ENCODE data around the gene MYEOV. TPM values are rescaled to one million over a fixed set of nuclear protein-coding genes. Genes with fewer than 3 reads are reported as not detected.

Gene MYEOV
- polyA plus RNA-seq, 3 donors = 0.03 TPM; not detected in 2

DNA sequence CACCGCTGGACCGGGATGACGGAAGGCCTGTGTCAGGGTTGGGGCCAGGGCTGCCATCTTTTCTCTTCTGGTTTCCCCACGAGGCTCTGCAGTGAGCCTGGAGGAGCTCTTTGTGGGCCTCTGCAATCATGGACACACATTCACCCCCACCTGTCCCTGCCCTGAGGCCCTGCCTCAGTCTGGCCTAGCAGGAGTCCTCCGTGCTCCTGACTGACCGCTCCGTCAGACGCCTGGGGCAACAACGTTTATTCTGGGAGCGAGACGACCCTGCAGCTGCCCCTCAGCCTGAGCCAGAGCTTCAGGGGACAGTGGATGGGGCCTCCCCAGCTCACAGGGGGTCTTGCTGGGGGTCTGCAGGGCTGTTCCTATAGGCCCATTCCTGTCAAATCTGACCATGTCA is 8.2 kb upstream of the MYEOV start:
- intact Hi-C loops (cut with micrococcal nuclease) = no loop called here
- peaks cover 0 to 3% (median 1%) of the 10 kb centered on the region in 3 donors for H3K27me3 Mint-ChIP-seq (ENCODE audit: low read depth in 3 of 3)
- H3K79me2 ChIP-seq (ENCODE audit: insufficient read depth, low read length) = no peaks in the 10 kb centered on the region
- WGBS (ENCODE audit: insufficient coverage) = 97% methylated on average over 11 of the region's 11 CpGs
- peaks cover 0 to 3% of the 10 kb centered on the region in 2 donors for H3K9me3 ChIP-seq (replicated peaks in 1 of 2; ENCODE audit: control insufficient read depth in 1 of 2, insufficient read depth in 1 of 2, low read length in 2 of 2)
- H3K4me3 ChIP-seq (replicated peaks in 1 of 3; ENCODE audit: low read depth in 2 of 3, low read length in 3 of 3) = no peak overlapping the region
- H3K4me3 Mint-ChIP-seq = no peak overlapping the region
- peaks cover 0 to 6% (median 3%) of the 10 kb centered on the region in 7 donors for H3K9me3 Mint-ChIP-seq
- H3K4me1 Mint-ChIP-seq = no peaks in the 10 kb centered on the region
- no peaks in the 10 kb centered on the region for H4K20me1 ChIP-seq (ENCODE audit: insufficient read depth, low read length)
- H3K27ac Mint-ChIP-seq = no peak overlapping the region
- no peak overlapping the region for H3K4me2 ChIP-seq (replicated peaks; ENCODE audit: extremely low read depth, low read length, poor library complexity, severe bottlenecking)
- no peaks in the 10 kb centered on the region for H3K36me3 Mint-ChIP-seq
- no peaks in the 10 kb centered on the region for H3K36me3 ChIP-seq (replicated peaks in 1 of 2; ENCODE audit: control insufficient read depth in 1 of 2, insufficient read depth in 2 of 2, low read length in 2 of 2)
- H3K27me3 ChIP-seq (ENCODE audit: control insufficient read depth in 2 of 2, insufficient read depth in 2 of 2, low read length in 2 of 2) = no peaks in the 10 kb centered on the region
- H3K4me1 ChIP-seq (ENCODE audit: control insufficient read depth in 1 of 2, insufficient read depth in 2 of 2, low read length in 2 of 2) = no peaks in the 10 kb centered on the region
- H2AFZ ChIP-seq (ENCODE audit: insufficient read depth, low read depth, low read length, poor library complexity, severe bottlenecking) = no peak overlapping the region
- no peak for DNase-seq
- TF ChIP-seq, protein P1, sequence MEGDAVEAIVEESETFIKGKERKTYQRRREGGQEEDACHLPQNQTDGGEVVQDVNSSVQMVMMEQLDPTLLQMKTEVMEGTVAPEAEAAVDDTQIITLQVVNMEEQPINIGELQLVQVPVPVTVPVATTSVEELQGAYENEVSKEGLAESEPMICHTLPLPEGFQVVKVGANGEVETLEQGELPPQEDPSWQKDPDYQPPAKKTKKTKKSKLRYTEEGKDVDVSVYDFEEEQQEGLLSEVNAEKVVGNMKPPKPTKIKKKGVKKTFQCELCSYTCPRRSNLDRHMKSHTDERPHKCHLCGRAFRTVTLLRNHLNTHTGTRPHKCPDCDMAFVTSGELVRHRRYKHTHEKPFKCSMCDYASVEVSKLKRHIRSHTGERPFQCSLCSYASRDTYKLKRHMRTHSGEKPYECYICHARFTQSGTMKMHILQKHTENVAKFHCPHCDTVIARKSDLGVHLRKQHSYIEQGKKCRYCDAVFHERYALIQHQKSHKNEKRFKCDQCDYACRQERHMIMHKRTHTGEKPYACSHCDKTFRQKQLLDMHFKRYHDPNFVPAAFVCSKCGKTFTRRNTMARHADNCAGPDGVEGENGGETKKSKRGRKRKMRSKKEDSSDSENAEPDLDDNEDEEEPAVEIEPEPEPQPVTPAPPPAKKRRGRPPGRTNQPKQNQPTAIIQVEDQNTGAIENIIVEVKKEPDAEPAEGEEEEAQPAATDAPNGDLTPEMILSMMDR (IDR thresholded peaks at IDR 0.05) = no peak
- no peak overlapping the region for H3K9ac ChIP-seq (ENCODE audit: insufficient read depth, low read length, poor library complexity, severe bottlenecking)
- H3K27ac ChIP-seq (ENCODE audit: low read depth in 1 of 2, low read length in 2 of 2) = no peak overlapping the region

DNA sequence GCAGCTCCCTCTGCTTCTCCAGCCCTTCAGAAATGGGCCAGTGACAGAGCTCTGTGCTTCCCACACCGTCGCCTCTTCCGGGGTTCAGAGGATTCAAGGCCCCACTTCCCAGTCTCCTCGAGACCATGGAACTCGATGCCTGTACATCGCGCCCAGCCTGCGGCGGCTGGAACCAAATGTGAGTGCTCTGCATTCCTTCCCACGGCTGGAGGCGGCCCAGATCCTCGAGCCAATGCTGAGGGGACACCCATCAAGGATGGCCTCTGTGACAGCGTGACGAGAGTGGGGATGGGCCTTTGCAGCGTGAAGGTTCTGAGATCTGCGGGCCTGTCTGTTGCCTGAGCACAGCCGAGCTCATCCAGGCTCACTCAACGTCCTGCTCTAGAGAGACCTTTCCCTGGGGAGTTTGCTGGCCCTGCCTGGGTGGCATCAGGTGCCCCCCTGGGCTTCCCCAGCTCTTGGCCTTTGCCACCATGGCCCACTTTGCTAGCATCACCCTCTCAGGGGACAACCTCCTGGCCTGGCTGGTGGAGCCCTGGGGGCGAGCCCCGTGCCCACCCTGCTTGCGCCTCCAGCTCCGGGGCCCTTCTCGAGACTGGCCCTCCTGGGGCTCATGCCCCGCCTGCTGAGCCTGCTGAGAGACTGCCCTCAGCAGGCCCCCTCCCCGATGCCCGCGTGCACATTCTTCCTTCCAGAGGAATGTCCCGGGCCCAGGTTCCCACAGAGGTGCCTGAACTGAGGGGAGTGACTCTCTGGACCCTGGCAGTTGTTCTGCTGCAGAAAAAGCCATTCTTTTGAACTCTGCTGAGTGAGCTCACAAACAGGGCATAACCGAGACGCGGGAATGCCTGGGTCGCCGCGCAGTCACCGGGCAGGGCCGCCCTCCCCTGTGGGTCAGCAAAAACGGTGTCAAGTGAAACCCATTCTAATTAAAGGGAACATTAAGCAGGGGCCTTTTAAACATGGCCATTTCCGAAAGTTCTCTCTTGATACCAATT is 7.3 kb upstream of the MYEOV start:
- Mint-ChIP-seq H3K4me3 (no peak overlapping the region), H3K27me3 (ENCODE audit: low read depth in 3 of 3) (peaks cover 0 to 3% (median 1%) of the 10 kb centered on the region in 3 donors), H3K27ac (no peak overlapping the region), H3K9me3 (peaks cover 0 to 6% (median 3%) of the 10 kb centered on the region in 7 donors), H3K4me1 (no peaks in the 10 kb centered on the region), H3K36me3 (no peaks in the 10 kb centered on the region)
- intact Hi-C loops (cut with micrococcal nuclease) = no loop called here
- no peaks in the 10 kb centered on the region for H3K36me3 ChIP-seq (replicated peaks in 1 of 2; ENCODE audit: control insufficient read depth in 1 of 2, insufficient read depth in 2 of 2, low read length in 2 of 2)
- H4K20me1 ChIP-seq (ENCODE audit: insufficient read depth, low read length) = no peaks in the 10 kb centered on the region
- H2AFZ ChIP-seq (ENCODE audit: insufficient read depth, low read depth, low read length, poor library complexity, severe bottlenecking) = no peak overlapping the region
- H3K4me2 ChIP-seq (replicated peaks; ENCODE audit: extremely low read depth, low read length, poor library complexity, severe bottlenecking) = no peak overlapping the region
- no peak for DNase-seq
- WGBS (ENCODE audit: insufficient coverage) = 94% methylated on average over 33 of the region's 38 CpGs
- H3K79me2 ChIP-seq (ENCODE audit: insufficient read depth, low read length) = no peaks in the 10 kb centered on the region
- no peak overlapping the region for H3K9ac ChIP-seq (ENCODE audit: insufficient read depth, low read length, poor library complexity, severe bottlenecking)
- peaks cover 0 to 3% of the 10 kb centered on the region in 2 donors for H3K9me3 ChIP-seq (replicated peaks in 1 of 2; ENCODE audit: control insufficient read depth in 1 of 2, insufficient read depth in 1 of 2, low read length in 2 of 2)
- H3K4me3 ChIP-seq (replicated peaks in 1 of 3; ENCODE audit: low read depth in 2 of 3, low read length in 3 of 3) = no peak overlapping the region
- TF ChIP-seq, protein P1 (IDR thresholded peaks at IDR 0.05) = no peak
- no peaks in the 10 kb centered on the region for H3K27me3 ChIP-seq (ENCODE audit: control insufficient read depth in 2 of 2, insufficient read depth in 2 of 2, low read length in 2 of 2)
- no peaks in the 10 kb centered on the region for H3K4me1 ChIP-seq (ENCODE audit: control insufficient read depth in 1 of 2, insufficient read depth in 2 of 2, low read length in 2 of 2)
- no peak overlapping the region for H3K27ac ChIP-seq (ENCODE audit: low read depth in 1 of 2, low read length in 2 of 2)
